BJ (cell line): ENCODE data around the gene PYGM. TPM values are rescaled to one million over a fixed set of nuclear protein-coding genes. Genes with fewer than 3 reads are reported as not detected.

Experiments used
- CTCF ChIA-PET: fragments of 350-600 bp; formaldehyde crosslinking; extraction: SDS; loops from one replicate; lab custom pipeline; 2021; ENCODE audit warnings: antibody characterized with exemption, inconsistent platforms; lab: Yijun Ruan, JAX
- POLR2A ChIA-PET: fragments of 300-600 bp; sonication (Branson Sonifier 250); formaldehyde crosslinking; extraction: SDS; loops from one replicate; lab custom pipeline; 2021; ENCODE audit warnings: antibody characterized with exemption; lab: Charles Lee
- DNase-seq: peaks from one replicate; pipeline ENCODE4 v3.0.0-alpha.2; 2011; ENCODE audit warnings: low read depth
- H3K27me3 ChIP-seq: 2 replicates; pipeline ENCODE4 v1.6.0; 2011; ENCODE audit warnings: low read length; ENCODE audit not compliant: control insufficient read depth, insufficient read depth
- H3K36me3 ChIP-seq: 2 replicates; pipeline ENCODE4 v1.5.1; 2011; ENCODE audit warnings: low read length; ENCODE audit not compliant: control insufficient read depth, insufficient read depth
- H3K4me3 ChIP-seq: 2 replicates; pipeline ENCODE4 v1.5.1; 2011; ENCODE audit warnings: low read depth, mild to moderate bottlenecking, control low read depth, low read length
- polyA plus RNA-seq: library from polyadenylated mRNA; depleted of rRNA; stranded (reverse); fragments of >200 nt; gene quantifications from 2 replicates; pipeline ENCODE4 v1.2.3, GENCODE V29; 2011
- TF ChIP-seq, protein P1 (sequence below): IDR thresholded peaks from 2 replicates; pipeline ENCODE4 v1.5.1; 2011; ENCODE audit warnings: low read depth, mild to moderate bottlenecking, control low read depth, inconsistent platforms, low read length, moderate library complexity; ENCODE audit not compliant: insufficient read depth

PYGM gene
- polyA plus RNA-seq, 1 experiment: 0.10 TPM

GRCh38 chr11:64790205-64791095, 30.7 kb upstream of the PYGM start:
- POLR2A ChIA-PET: no interaction called here
- TF ChIP-seq, protein P1, sequence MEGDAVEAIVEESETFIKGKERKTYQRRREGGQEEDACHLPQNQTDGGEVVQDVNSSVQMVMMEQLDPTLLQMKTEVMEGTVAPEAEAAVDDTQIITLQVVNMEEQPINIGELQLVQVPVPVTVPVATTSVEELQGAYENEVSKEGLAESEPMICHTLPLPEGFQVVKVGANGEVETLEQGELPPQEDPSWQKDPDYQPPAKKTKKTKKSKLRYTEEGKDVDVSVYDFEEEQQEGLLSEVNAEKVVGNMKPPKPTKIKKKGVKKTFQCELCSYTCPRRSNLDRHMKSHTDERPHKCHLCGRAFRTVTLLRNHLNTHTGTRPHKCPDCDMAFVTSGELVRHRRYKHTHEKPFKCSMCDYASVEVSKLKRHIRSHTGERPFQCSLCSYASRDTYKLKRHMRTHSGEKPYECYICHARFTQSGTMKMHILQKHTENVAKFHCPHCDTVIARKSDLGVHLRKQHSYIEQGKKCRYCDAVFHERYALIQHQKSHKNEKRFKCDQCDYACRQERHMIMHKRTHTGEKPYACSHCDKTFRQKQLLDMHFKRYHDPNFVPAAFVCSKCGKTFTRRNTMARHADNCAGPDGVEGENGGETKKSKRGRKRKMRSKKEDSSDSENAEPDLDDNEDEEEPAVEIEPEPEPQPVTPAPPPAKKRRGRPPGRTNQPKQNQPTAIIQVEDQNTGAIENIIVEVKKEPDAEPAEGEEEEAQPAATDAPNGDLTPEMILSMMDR: no peak
- no peak overlapping the region for H3K4me3 ChIP-seq
- H3K27me3 ChIP-seq: no peaks in the 10 kb centered on the region
- CTCF ChIA-PET: no interaction called here
- peaks cover 10% of the 10 kb centered on the region for H3K36me3 ChIP-seq
- no peak for DNase-seq

DNA sequence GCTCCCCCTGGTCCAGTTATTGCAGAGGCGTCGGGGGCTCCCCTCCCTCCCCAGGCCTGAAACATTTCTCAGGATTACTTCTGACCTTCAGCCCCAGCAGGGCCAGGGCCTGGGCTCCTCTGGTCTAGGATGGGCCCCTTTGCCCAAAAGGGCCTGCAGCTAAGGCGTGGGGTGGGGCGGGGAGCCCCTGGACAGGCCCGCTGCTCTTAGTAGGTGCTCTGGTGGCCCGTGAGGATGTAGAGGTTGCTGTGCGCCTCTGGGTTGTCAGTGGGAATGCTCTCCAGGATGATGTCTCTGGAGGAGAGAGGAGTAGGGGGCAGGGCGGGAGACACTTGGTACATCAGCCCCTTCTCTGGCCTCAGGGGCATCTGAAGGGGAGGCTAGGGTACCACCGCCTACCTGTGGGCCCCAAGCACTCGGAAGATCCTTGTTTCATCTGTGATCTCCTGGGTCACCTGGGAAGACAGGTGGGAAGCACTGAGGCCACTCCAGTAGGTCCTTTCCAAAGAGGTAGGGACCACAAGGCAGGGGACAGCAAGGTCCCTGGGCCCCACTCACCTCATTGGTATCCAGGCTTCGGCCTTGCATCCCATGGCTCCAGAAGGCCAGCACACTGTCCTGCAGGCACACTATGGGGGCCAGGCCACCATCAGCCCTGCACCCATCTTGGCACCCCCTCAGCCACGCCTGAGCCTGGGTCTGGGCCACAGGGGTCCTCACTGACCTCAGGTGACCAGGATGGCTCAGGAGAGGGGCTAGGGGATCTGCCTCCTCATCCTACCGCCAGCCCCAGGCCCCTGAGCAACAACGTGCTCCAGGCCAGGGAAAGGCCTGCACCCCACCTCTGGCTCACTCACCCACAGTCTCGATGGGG, 29.8 kb upstream of the PYGM start:
- H3K27me3 ChIP-seq: no peaks in the 10 kb centered on the region
- TF ChIP-seq, protein P1: no peak
- peaks cover 10% of the 10 kb centered on the region for H3K36me3 ChIP-seq
- ChIA-PET POLR2A (no interaction called here), CTCF (interaction anchor here (0.7 kb wide), 1 partner anchor 60 kb away, joined by 3 read pairs; no protein-coding TSS in a partner anchor)
- no peak overlapping the region for H3K4me3 ChIP-seq
- DNase-seq: no peak

DNA sequence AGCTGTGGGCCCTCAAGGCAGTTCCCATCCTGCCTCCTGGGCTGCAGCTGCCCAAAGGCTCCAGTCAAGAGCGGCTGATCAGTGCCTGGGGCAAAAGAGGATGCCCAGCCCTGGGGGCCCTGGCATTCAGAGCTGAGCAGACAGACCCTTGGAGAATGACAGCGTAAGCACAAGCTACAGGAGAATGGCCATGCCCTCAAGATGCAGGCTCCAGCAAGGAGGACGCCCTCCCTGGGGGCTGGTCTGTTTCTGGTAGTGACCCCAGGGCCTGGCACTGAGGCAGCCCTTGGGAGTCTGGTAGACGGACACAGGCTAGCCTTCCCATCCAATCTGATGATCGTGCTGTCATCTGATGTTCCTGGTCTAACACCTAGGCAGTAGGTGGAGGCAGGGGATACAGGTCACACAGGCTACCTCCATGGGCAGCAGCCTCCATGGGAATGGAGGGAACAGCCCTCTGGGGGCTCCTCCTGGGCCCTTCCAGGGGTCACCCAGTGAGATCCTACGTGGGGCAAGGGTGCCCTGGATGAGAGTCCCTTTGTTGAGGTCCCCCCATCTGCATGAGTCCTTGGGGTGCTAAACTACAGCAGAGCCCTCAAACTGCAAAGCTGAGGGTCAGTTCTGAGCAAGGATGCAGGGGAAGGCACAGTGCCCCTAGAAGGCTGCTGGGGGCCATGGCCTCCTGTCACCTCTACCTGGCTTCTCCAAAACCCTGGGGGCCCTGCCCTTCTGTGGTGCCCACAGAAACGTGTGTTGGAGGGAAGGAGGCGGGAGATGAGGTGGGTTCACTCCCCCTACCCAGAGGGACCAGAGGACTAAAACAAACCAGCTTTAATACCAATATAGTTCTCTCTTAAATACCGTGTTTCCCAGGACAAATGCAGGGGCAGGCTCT, 28.8 kb upstream of the PYGM start:
- H3K36me3 ChIP-seq: peaks cover 10% of the 10 kb centered on the region
- CTCF ChIA-PET: interaction anchor here (0.7 to 1.5 kb wide), 4 partner anchors 15 to 61 kb away, joined by 3 read pairs; no protein-coding TSS in a partner anchor
- TF ChIP-seq, protein P1: no peak
- no peak overlapping the region for H3K4me3 ChIP-seq
- DNase-seq: no peak
- POLR2A ChIA-PET: no interaction called here
- no peaks in the 10 kb centered on the region for H3K27me3 ChIP-seq

DNA sequence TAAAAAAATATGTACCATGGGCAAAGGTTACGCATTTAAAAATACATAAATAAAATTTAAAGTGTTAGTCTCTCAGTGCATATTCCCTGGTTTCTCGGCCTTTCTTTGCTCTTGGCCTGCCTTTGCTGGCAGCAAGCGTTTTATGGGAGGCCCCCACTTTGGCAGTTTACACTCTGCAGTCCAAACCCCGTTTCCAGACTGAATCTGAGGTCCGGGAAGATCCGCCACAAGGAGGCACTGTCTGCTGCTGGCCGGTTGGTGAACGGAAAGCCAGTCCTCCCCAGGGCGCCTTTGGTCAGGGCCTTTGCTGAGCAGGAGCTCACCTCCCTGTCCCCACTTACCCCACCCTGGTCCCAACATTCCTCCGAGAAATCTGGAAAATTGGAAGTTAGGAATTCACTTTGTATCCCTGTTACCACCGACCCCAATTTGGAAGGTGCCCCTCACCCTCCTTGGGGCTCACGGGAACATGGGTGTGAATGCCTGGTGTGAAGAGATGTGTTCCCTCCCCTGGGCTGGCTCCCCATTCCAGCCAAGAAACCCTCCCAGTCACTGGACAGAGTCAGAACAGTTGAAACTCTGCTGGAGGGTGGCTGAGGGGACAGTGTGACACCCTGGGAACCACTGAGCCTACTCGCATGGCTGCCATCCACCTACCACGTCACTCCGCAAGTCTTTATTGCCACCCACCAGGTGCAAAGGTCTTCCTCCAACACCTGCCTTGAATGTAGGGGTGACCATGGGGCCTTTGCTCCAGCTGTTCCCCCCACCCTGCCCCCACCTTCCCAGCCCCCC, 27.9 kb upstream of the PYGM start:
- TF ChIP-seq, protein P1: peak; percentile 85
- H3K27me3 ChIP-seq: no peaks in the 10 kb centered on the region
- no peak for DNase-seq
- ChIA-PET CTCF (interaction anchor here (0.7 to 1.5 kb wide), 3 partner anchors 16 to 40 kb away, joined by 3 read pairs; no protein-coding TSS in a partner anchor), POLR2A (no interaction called here)
- H3K36me3 ChIP-seq: peaks cover 10% of the 10 kb centered on the region
- H3K4me3 ChIP-seq: no peak overlapping the region
